ENCODE results near the gene CPM. TPM values are rescaled to one million over a fixed set of nuclear protein-coding genes. Genes with fewer than 3 reads are reported as not detected.

The CPM gene
- total RNA-seq, 1 experiment from 2014 or later: 0.89 TPM

GRCh38 chr12:68878846-68879245 lies 54.1 kb downstream of the CPM start:
- no peak for DNase-seq (ENCODE audit: unreplicated experiment)
- ChIA-PET CTCF (no interaction called here), POLR2A (interaction anchor here (0.6 kb wide), 1 partner anchor 1222 kb away, joined by 3 read pairs; no protein-coding TSS in a partner anchor)

GRCh38 chr12:68878283-68878682 lies 54.7 kb downstream of the CPM start:
- Mint-ChIP-seq H3K27me3 (ENCODE audit: insufficient read depth, unreplicated experiment) (no peaks in the 10 kb centered on the region), H3K27ac (ENCODE audit: low read depth, unreplicated experiment) (no peak overlapping the region), H3K36me3 (ENCODE audit: insufficient read depth, unreplicated experiment) (no peaks in the 10 kb centered on the region), H3K9me3 (ENCODE audit: unreplicated experiment) (no peaks in the 10 kb centered on the region), H3K4me3 (ENCODE audit: unreplicated experiment) (no peak overlapping the region), H3K4me1 (ENCODE audit: insufficient read depth, unreplicated experiment) (no peaks in the 10 kb centered on the region)
- BruUV-seq (replicated peaks): no TSS peak
- intact Hi-C loops (cut with micrococcal nuclease): no loop called here
- POLR2A ChIA-PET: interaction anchor here (0.6 to 1.2 kb wide), 3 partner anchors 9 to 1223 kb away, joined by 3 read pairs; no protein-coding TSS in a partner anchor
- no peak for TF ChIP-seq CTCF (IDR thresholded peaks at IDR 0.05; ENCODE audit: unreplicated experiment)
- no peak for DNase-seq (ENCODE audit: unreplicated experiment)
- CTCF ChIA-PET: no interaction called here

More at GRCh38 chr12:68878846-68879245, 54.1 kb downstream of the CPM start:
- Mint-ChIP-seq H3K9me3 (ENCODE audit: unreplicated experiment) (no peaks in the 10 kb centered on the region), H3K4me1 (ENCODE audit: insufficient read depth, unreplicated experiment) (no peaks in the 10 kb centered on the region), H3K27me3 (ENCODE audit: insufficient read depth, unreplicated experiment) (no peaks in the 10 kb centered on the region), H3K27ac (ENCODE audit: low read depth, unreplicated experiment) (no peak overlapping the region), H3K36me3 (ENCODE audit: insufficient read depth, unreplicated experiment) (no peaks in the 10 kb centered on the region), H3K4me3 (ENCODE audit: unreplicated experiment) (no peak overlapping the region)
- intact Hi-C loops (cut with micrococcal nuclease): no loop called here
- no TSS peak for BruUV-seq (replicated peaks)
- no peak for TF ChIP-seq CTCF (IDR thresholded peaks at IDR 0.05; ENCODE audit: unreplicated experiment)

GRCh38 chr12:68877583-68877982 lies 55.4 kb downstream of the CPM start:
- intact Hi-C loops (cut with micrococcal nuclease): no loop called here
- CTCF ChIA-PET: interaction anchor here (1.4 kb wide), 2 partner anchors 11 to 193 kb away, joined by 4 to 5 read pairs; no protein-coding TSS in a partner anchor
- no peak overlapping the region for H3K4me3 Mint-ChIP-seq (ENCODE audit: unreplicated experiment)

GRCh38 chr12:68876461-68876860 lies 56.5 kb downstream of the CPM start:
- H3K27ac Mint-ChIP-seq (ENCODE audit: low read depth, unreplicated experiment): no peak overlapping the region
- intact Hi-C loops (cut with micrococcal nuclease): no loop called here
- no peaks in the 10 kb centered on the region for H3K27me3 Mint-ChIP-seq (ENCODE audit: insufficient read depth, unreplicated experiment)
- BruUV-seq (replicated peaks): no TSS peak
- H3K4me1 Mint-ChIP-seq (ENCODE audit: insufficient read depth, unreplicated experiment): no peaks in the 10 kb centered on the region
- ChIA-PET POLR2A (no interaction called here), CTCF (interaction anchor here (1.4 kb wide), 2 partner anchors 10 to 194 kb away, joined by 4 to 5 read pairs; no protein-coding TSS in a partner anchor)
- TF ChIP-seq CTCF (IDR thresholded peaks at IDR 0.05; ENCODE audit: unreplicated experiment): no peak
- peaks cover 3% of the 10 kb centered on the region for H3K36me3 Mint-ChIP-seq (ENCODE audit: insufficient read depth, unreplicated experiment)
- no peak overlapping the region for H3K4me3 Mint-ChIP-seq (ENCODE audit: unreplicated experiment)
- DNase-seq (ENCODE audit: unreplicated experiment): no peak
- H3K9me3 Mint-ChIP-seq (ENCODE audit: unreplicated experiment): no peaks in the 10 kb centered on the region

More at GRCh38 chr12:68877583-68877982, 55.4 kb downstream of the CPM start:
- no peak overlapping the region for H3K27ac Mint-ChIP-seq (ENCODE audit: low read depth, unreplicated experiment)
- TF ChIP-seq CTCF (IDR thresholded peaks at IDR 0.05; ENCODE audit: unreplicated experiment): no peak
- POLR2A ChIA-PET: interaction anchor here (1.0 to 1.2 kb wide), 2 partner anchors 8 to 12 kb away, joined by 3 to 4 read pairs; no protein-coding TSS in a partner anchor
- H3K36me3 Mint-ChIP-seq (ENCODE audit: insufficient read depth, unreplicated experiment): no peaks in the 10 kb centered on the region
- BruUV-seq (replicated peaks): no TSS peak
- no peaks in the 10 kb centered on the region for H3K9me3 Mint-ChIP-seq (ENCODE audit: unreplicated experiment)
- H3K4me1 Mint-ChIP-seq (ENCODE audit: insufficient read depth, unreplicated experiment): no peaks in the 10 kb centered on the region
- no peaks in the 10 kb centered on the region for H3K27me3 Mint-ChIP-seq (ENCODE audit: insufficient read depth, unreplicated experiment)
- DNase-seq (ENCODE audit: unreplicated experiment): no peak
